ENCODE data around the gene ABCA6. TPM values are rescaled to one million over a fixed set of nuclear protein-coding genes. Genes with fewer than 3 reads are reported as not detected.

ABCA6 gene
- total RNA-seq, 2 experiments from 2014 or later: 5.2 to 26.5 TPM

- Histone ChIP-seq H3K4me3 (ENCODE audit: low read depth, low read length, poor library complexity, severe bottlenecking) (no peak overlapping the region), H4K20me1 (ENCODE audit: insufficient read depth, low read length) (no peaks in the 10 kb centered on the region), H3K9me3 (ENCODE audit: low read length) (no peaks in the 10 kb centered on the region), H3K4me2 (ENCODE audit: low read length) (no peak overlapping the region), H3K4me1 (ENCODE audit: insufficient read depth, low read length, poor library complexity, severe bottlenecking) (no peaks in the 10 kb centered on the region), H3K79me2 (ENCODE audit: insufficient read depth, low read depth, low read length) (no peaks in the 10 kb centered on the region), H2AFZ (ENCODE audit: low read length) (no peak overlapping the region), H3K9me2 (ENCODE audit: insufficient read depth, low read length) (no peaks in the 10 kb centered on the region), H3K27ac (ENCODE audit: low read depth, low read length, poor library complexity, severe bottlenecking) (no peak overlapping the region), H3K36me3 (ENCODE audit: insufficient read depth, low read length) (no peaks in the 10 kb centered on the region)
- ChIA-PET POLR2A (interaction anchor here (0.7 kb wide), 1 partner anchor 371 kb away, joined by 4 read pairs; no protein-coding TSS in a partner anchor), CTCF (ENCODE audit: unreplicated experiment) (no interaction called here)
- no peak for DNase-seq (ENCODE audit: low spot score)
- intact Hi-C loops (cut with micrococcal nuclease; ENCODE audit: unreplicated experiment): no loop called here
- TF ChIP-seq CTCF (conservative IDR thresholded peaks at IDR 0.05; ENCODE audit: low read length) (no peak), EZH2phosphoT487 (IDR thresholded peaks at IDR 0.05; ENCODE audit: borderline replicate concordance, low read depth, low read length) (no peak)
- no TSS peak for BruUV-seq (replicated peaks)
These were observed 12.6 kb upstream of the ABCA6 start for GRCh38 chr17:69154267-69154666.

- intact Hi-C loops (cut with micrococcal nuclease; ENCODE audit: unreplicated experiment): no loop called here
- H4K20me1 ChIP-seq (ENCODE audit: insufficient read depth, low read length): no peaks in the 10 kb centered on the region
- TF ChIP-seq CTCF (conservative IDR thresholded peaks at IDR 0.05; ENCODE audit: low read length) (no peak), EZH2phosphoT487 (IDR thresholded peaks at IDR 0.05; ENCODE audit: borderline replicate concordance, low read depth, low read length) (no peak)
- H3K79me2 ChIP-seq (ENCODE audit: insufficient read depth, low read depth, low read length): no peaks in the 10 kb centered on the region
- H3K9me3 ChIP-seq (ENCODE audit: low read length): no peaks in the 10 kb centered on the region
- no peaks in the 10 kb centered on the region for H3K9me2 ChIP-seq (ENCODE audit: insufficient read depth, low read length)
- no TSS peak for BruUV-seq (replicated peaks)
- no peak overlapping the region for H3K27ac ChIP-seq (ENCODE audit: low read depth, low read length, poor library complexity, severe bottlenecking)
- ChIA-PET POLR2A (interaction anchor here (0.6 kb wide), 1 partner anchor 296 kb away, joined by 5 read pairs; no protein-coding TSS in a partner anchor), CTCF (ENCODE audit: unreplicated experiment) (no interaction called here)
- no peaks in the 10 kb centered on the region for H3K36me3 ChIP-seq (ENCODE audit: insufficient read depth, low read length)
- no peak overlapping the region for H3K4me3 ChIP-seq (ENCODE audit: low read depth, low read length, poor library complexity, severe bottlenecking)
- no peak overlapping the region for H2AFZ ChIP-seq (ENCODE audit: low read length)
- DNase-seq (ENCODE audit: low spot score): no peak
- no peak overlapping the region for H3K4me2 ChIP-seq (ENCODE audit: low read length)
- H3K4me1 ChIP-seq (ENCODE audit: insufficient read depth, low read length, poor library complexity, severe bottlenecking): no peaks in the 10 kb centered on the region
These were observed 8.6 kb upstream of the ABCA6 start for GRCh38 chr17:69150333-69150732.

GRCh38 chr17:69147460-69147859 is 5.8 kb upstream of the ABCA6 start:
- POLR2A ChIA-PET: interaction anchor here (0.6 to 0.7 kb wide), 2 partner anchors 47 to 422 kb away, joined by 3 read pairs; no protein-coding TSS in a partner anchor
- no peak for DNase-seq (ENCODE audit: low spot score)
- TF ChIP-seq EZH2phosphoT487 (IDR thresholded peaks at IDR 0.05; ENCODE audit: borderline replicate concordance, low read depth, low read length): no peak
- no peak for TF ChIP-seq CTCF (conservative IDR thresholded peaks at IDR 0.05; ENCODE audit: low read length)
- Histone ChIP-seq H3K4me2 (ENCODE audit: low read length) (no peak overlapping the region), H2AFZ (ENCODE audit: low read length) (no peak overlapping the region), H3K4me1 (ENCODE audit: insufficient read depth, low read length, poor library complexity, severe bottlenecking) (no peaks in the 10 kb centered on the region), H3K79me2 (ENCODE audit: insufficient read depth, low read depth, low read length) (no peaks in the 10 kb centered on the region), H3K4me3 (ENCODE audit: low read depth, low read length, poor library complexity, severe bottlenecking) (no peak overlapping the region), H3K36me3 (ENCODE audit: insufficient read depth, low read length) (no peaks in the 10 kb centered on the region), H3K9me2 (ENCODE audit: insufficient read depth, low read length) (no peaks in the 10 kb centered on the region), H4K20me1 (ENCODE audit: insufficient read depth, low read length) (no peaks in the 10 kb centered on the region), H3K9me3 (ENCODE audit: low read length) (no peaks in the 10 kb centered on the region), H3K27ac (ENCODE audit: low read depth, low read length, poor library complexity, severe bottlenecking) (no peak overlapping the region)
- intact Hi-C loops (cut with micrococcal nuclease; ENCODE audit: unreplicated experiment): no loop called here
- CTCF ChIA-PET (ENCODE audit: unreplicated experiment): no interaction called here
- no TSS peak for BruUV-seq (replicated peaks)
